Stimulated activated CD4-positive, alpha-beta T cell treated with anti-CD3 and anti-CD28 coated beads, Interleukin-2, amount 100 ng/mL, for 4 hours (primary cell): ENCODE results near the gene G6PC3.
A peak's percentile ranks its signal among the peaks of the same experiment; 100 is the strongest.

Source experiments
- DNase-seq: peaks from one replicate; pipeline ENCODE4 v3.0.0-alpha.2; 2020; ENCODE audit warnings: low read depth

Gene G6PC3

GRCh38 chr17:44122816-44123355, 52.4 kb downstream of the G6PC3 start:
- no peak for DNase-seq

- peak; percentile 94 for DNase-seq
Measured at GRCh38 chr17:44123356-44124117, 53.0 kb downstream of the G6PC3 start, which contains the start of gene HDAC5. Gene HDAC5, minus strand, starts transcription at chr17:44123641. Its CDS starts 6,126 bp downstream, at chr17:44117515.

GRCh38 chr17:44124118-44124438, 53.5 kb downstream of the G6PC3 start:
- no peak for DNase-seq
